T-helper 17 cell (primary cell): Measurements from ENCODE around the gene CGB1. TPM values are rescaled to one million over a fixed set of nuclear protein-coding genes. Genes with fewer than 3 reads are reported as not detected.
"Not testable (repeated sequence)": the region's sequence is repeated elsewhere in the genome, so short reads cannot be mapped to it uniquely, and the experiment has no call there.

ENCODE experiments used
- ATAC-seq: fragments of 150-1000 bp; cut with Tn5 transposase; 2 replicates; pipeline ENCODE4 v1.10.0; 2021; ENCODE audit warnings: mild to moderate bottlenecking, moderate library complexity
- DNase-seq, 3 donors: peaks; one replicate each; pipeline versions ENCODE4 v3.0.0 to v3.0.0-alpha.2; 2020 to 2021
- H3K9me3 ChIP-seq: one replicate; pipeline ENCODE4 v1.7.0; 2013; ENCODE audit warnings: low read length, mild to moderate bottlenecking; ENCODE audit not compliant: control insufficient read depth, poor library complexity, severe bottlenecking
- H3K27ac Mint-ChIP-seq: one replicate; pipeline ENCODE4 v1.8.0; 2022; ENCODE audit warnings: mild to moderate bottlenecking, moderate library complexity, mixed read lengths
- H3K27me3 Mint-ChIP-seq: one replicate; pipeline ENCODE4 v1.8.0; 2022; ENCODE audit warnings: mixed read lengths
- H3K36me3 Mint-ChIP-seq: one replicate; pipeline ENCODE4 v1.8.0; 2022; ENCODE audit warnings: low read depth, mixed read lengths
- H3K4me1 Mint-ChIP-seq: one replicate; pipeline ENCODE4 v1.8.0; 2022; ENCODE audit warnings: mild to moderate bottlenecking, mixed read lengths
- H3K4me3 Mint-ChIP-seq: one replicate; pipeline ENCODE4 v1.8.0; 2022; ENCODE audit warnings: mild to moderate bottlenecking, moderate library complexity, mixed read lengths
- total RNA-seq, 4 donors: library from RNA in 2 of 4; stranded (reverse) in 2 of 4; gene quantifications; one replicate each; pipeline ENCODE4 v1.2.3 and lab custom pipeline; 2022 to 2026

CGB1 gene
- total RNA-seq, 2 donors from 2014 or later, result not detected

DNA sequence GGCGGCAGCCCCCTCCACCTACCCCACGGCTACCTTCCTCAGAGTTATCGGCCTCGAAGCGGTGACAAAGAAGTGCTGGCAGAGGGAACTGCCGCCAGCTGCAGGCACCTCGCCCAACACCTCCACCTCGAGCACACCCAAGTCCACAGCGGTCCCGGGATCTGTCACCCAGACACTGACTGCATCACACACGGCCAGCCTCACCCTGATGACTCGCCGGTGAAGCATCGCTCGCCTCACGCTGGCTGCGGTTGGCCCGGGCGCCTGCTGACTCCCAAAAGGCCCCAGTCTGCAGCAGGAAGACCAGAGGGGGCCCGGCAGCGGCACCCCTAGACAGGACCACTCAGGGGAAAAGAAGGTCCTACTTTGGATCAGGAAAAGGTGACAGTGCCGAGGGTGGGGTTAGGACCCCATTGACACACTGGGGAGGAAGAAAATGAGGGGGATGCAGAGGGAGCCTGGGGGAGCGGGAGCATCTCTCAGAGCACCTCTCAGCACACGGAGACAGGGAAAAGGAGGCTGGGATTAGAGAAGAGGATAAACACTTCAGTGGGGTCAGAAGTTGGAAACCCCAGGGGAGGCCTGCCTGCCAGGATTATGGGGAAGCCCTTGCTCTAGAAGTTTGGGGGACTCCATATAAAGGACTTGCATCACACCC is 13.8 kb upstream of the CGB1 start:
- H3K27ac Mint-ChIP-seq, H3K27me3 Mint-ChIP-seq: not testable (repeated sequence)

GRCh38 chr19:49049834-49050233 is 13.1 kb upstream of the CGB1 start:
- not testable (repeated sequence) for H3K4me1 Mint-ChIP-seq, H3K27me3 Mint-ChIP-seq, DNase-seq, H3K9me3 ChIP-seq, H3K4me3 Mint-ChIP-seq, H3K27ac Mint-ChIP-seq, ATAC-seq, H3K36me3 Mint-ChIP-seq

More for the DNA sequence above, 13.8 kb upstream of the CGB1 start:
- not testable (repeated sequence) for H3K4me3 Mint-ChIP-seq, H3K4me1 Mint-ChIP-seq, H3K36me3 Mint-ChIP-seq, ATAC-seq, H3K9me3 ChIP-seq, DNase-seq

- not testable (repeated sequence) for ATAC-seq, H3K27ac Mint-ChIP-seq
Measured at GRCh38 chr19:49049011-49049410, 12.3 kb upstream of the CGB1 start, which contains the start of gene CGB8. CGB8 (minus strand) TSS chr19:49049111; CDS start chr19:49048739, 372 bp downstream.

GRCh38 chr19:49043548-49043947 is 6.9 kb upstream of the CGB1 start, which contains the start of gene CGB5:
CGB5 (plus strand) TSS chr19:49043848; CDS start chr19:49044210, 362 bp downstream.
- not testable (repeated sequence) for ATAC-seq, H3K27me3 Mint-ChIP-seq, H3K36me3 Mint-ChIP-seq, H3K9me3 ChIP-seq, H3K27ac Mint-ChIP-seq, DNase-seq, H3K4me1 Mint-ChIP-seq, H3K4me3 Mint-ChIP-seq

More at GRCh38 chr19:49049011-49049410, 12.3 kb upstream of the CGB1 start, which contains the start of gene CGB8:
- H3K4me1 Mint-ChIP-seq, H3K27me3 Mint-ChIP-seq, H3K4me3 Mint-ChIP-seq, H3K36me3 Mint-ChIP-seq, DNase-seq, H3K9me3 ChIP-seq: not testable (repeated sequence)

DNA sequence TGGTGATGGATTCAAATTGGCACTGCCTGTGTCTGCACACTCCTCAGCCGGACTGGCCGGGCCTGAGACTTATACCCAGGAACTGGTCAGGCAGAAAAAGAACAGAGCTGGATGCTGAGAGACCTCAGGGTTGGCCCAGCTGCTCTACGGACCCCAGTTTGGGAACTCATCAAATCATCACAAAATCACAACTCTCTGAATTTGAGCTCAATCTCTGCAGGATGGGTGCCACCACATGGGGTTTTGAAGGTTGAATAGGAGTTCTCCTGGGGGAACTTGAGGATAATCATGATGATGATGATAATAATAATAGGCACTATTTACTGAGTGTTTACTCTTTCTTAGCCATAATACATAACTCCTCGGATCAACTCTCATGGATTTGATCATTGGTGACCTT is 6.0 kb upstream of the CGB1 start:
- not testable (repeated sequence) for H3K27me3 Mint-ChIP-seq, ATAC-seq, H3K4me1 Mint-ChIP-seq, H3K4me3 Mint-ChIP-seq, H3K27ac Mint-ChIP-seq, H3K36me3 Mint-ChIP-seq, DNase-seq, H3K9me3 ChIP-seq

- no peaks in the 10 kb centered on the region for H3K27me3 Mint-ChIP-seq
Measured at GRCh38 chr19:49042177-49042576, 5.5 kb upstream of the CGB1 start.

DNA sequence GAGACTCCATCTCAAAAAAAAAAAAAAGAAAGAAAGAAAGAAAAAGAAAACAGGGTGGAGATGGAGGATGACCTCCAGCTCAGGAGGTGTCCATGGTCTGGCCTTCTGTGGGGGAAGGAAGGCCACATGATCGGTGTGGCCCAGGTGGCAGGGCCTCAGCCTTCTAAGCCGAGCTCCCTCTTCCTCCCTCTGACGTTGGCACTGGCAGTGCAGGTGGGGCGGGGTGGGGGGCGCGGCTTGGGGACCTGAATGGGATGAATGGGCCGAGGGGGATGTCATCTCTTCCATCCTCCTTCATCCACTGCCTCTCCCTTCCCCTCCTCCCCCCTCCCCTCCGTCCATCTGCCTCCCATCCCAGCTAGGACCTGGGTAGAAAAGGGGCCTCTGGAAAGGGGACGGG is 3.0 kb upstream of the CGB1 start:
- not testable (repeated sequence) for H3K27ac Mint-ChIP-seq, H3K36me3 Mint-ChIP-seq, DNase-seq, H3K4me3 Mint-ChIP-seq, H3K4me1 Mint-ChIP-seq, H3K9me3 ChIP-seq, H3K27me3 Mint-ChIP-seq, ATAC-seq

More at GRCh38 chr19:49042177-49042576, 5.5 kb upstream of the CGB1 start:
- Mint-ChIP-seq H3K4me3 (no peak overlapping the region), H3K36me3 (no peaks in the 10 kb centered on the region), H3K4me1 (no peaks in the 10 kb centered on the region), H3K27ac (no peak overlapping the region)
- no peaks in the 10 kb centered on the region for H3K9me3 ChIP-seq
- DNase-seq (no peak), ATAC-seq (no peak)

DNA sequence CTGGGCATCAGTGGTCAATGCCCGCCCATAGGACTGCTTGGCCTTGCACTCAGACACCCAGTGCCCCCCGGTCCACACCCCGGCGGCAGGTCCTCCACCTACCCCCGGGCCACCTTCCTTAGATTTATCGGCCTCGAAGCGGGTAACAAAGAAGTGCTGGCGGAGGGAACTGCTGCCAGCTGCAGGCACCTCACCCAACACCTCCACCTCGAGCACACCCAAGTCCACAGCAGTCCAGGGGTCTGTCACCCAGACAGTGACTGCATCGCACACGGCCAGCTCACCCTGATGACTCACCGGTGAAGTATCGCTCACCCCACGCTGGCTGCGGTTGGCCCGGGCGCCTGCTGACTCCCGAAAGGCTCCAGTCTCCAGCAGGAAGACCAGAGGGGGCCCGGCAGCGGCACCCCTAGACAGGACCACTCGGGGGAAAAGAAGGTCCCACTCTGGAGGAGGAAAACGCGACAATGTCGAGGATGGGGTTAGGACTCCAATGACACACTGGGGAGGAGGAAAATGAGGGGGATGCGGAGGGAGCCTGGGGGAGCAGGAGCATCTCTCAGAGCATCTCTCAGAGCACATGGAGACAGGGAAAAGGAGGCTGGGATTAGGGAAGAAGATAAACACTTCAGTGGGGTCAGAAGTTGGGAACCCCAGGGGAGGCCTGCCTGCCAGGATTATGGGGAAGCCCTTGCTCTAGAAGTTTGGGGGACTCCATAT is 2.0 kb upstream of the CGB1 start:
- H3K9me3 ChIP-seq, H3K4me1 Mint-ChIP-seq, H3K36me3 Mint-ChIP-seq, ATAC-seq, H3K27me3 Mint-ChIP-seq, H3K27ac Mint-ChIP-seq, DNase-seq, H3K4me3 Mint-ChIP-seq: not testable (repeated sequence)

GRCh38 chr19:49038111-49038510 is 1.4 kb upstream of the CGB1 start:
- not testable (repeated sequence) for H3K4me1 Mint-ChIP-seq, H3K27me3 Mint-ChIP-seq, H3K4me3 Mint-ChIP-seq, DNase-seq, ATAC-seq, H3K36me3 Mint-ChIP-seq, H3K27ac Mint-ChIP-seq, H3K9me3 ChIP-seq

GRCh38 chr19:49031642-49032301 is 4.9 kb downstream of the CGB1 start, which contains the start of gene CGB2:
CGB2 (plus strand) TSS chr19:49031890; CDS start chr19:49032096, 206 bp downstream.
- peak within 1 kb of the TSS; percentile 75 for H3K27ac Mint-ChIP-seq
- H3K4me3 Mint-ChIP-seq, result peak within 1 kb of the TSS; percentile 58
- ATAC-seq, result peak; percentile 79
- H3K27me3 Mint-ChIP-seq, result peaks cover 12% of the 10 kb centered on the region
- DNase-seq, result peak in 2 of 3 donors; percentile 28 to 31
- H3K4me1 Mint-ChIP-seq, H3K9me3 ChIP-seq, H3K36me3 Mint-ChIP-seq: not testable (repeated sequence)

GRCh38 chr19:49030323-49030722 is 6.4 kb downstream of the CGB1 start:
- H3K4me3 Mint-ChIP-seq, DNase-seq: not testable (repeated sequence)

DNA sequence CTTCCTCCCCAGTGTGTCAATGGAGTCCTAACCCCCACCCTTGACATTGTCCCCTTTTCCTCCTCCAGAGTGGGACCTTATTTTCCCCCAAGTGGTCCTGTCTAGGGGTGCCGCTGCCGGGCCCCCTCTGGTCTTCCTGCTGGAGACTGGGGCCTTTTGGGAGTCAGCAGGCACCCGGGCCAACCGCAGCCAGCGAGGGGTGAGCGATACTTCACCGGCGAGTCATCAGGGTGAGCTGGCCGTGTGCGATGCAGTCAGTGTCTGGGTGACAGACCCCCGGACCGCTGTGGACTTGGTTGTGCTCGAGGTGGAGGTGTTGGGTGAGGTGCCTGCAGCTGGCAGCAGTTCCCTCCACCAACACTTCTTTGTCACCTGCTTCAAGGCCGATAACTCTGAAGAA is 6.9 kb downstream of the CGB1 start:
- not testable (repeated sequence) for DNase-seq, H3K9me3 ChIP-seq, H3K27ac Mint-ChIP-seq, ATAC-seq, H3K4me1 Mint-ChIP-seq, H3K36me3 Mint-ChIP-seq, H3K4me3 Mint-ChIP-seq
- H3K27me3 Mint-ChIP-seq, result peaks cover 12% of the 10 kb centered on the region

More at GRCh38 chr19:49030323-49030722, 6.4 kb downstream of the CGB1 start:
- H3K9me3 ChIP-seq, H3K27ac Mint-ChIP-seq, ATAC-seq, H3K4me1 Mint-ChIP-seq, H3K36me3 Mint-ChIP-seq: not testable (repeated sequence)
- peaks cover 12% of the 10 kb centered on the region for H3K27me3 Mint-ChIP-seq

- ATAC-seq, H3K36me3 Mint-ChIP-seq, H3K9me3 ChIP-seq, H3K4me3 Mint-ChIP-seq, H3K27ac Mint-ChIP-seq, DNase-seq, H3K4me1 Mint-ChIP-seq: not testable (repeated sequence)
- peaks cover 12% of the 10 kb centered on the region for H3K27me3 Mint-ChIP-seq
Measured at GRCh38 chr19:49028686-49029085, 8.0 kb downstream of the CGB1 start.
